Measurements from ENCODE around the gene MRPL17. TPM values are rescaled to one million over a fixed set of nuclear protein-coding genes. Genes with fewer than 3 reads are reported as not detected.

Gene MRPL17
- total and polyA plus RNA-seq, 9 of the 15 experiments (the other 6 are each of a cell fraction or from before 2014, with no cell fraction given) = 33.9 to 81.6 (median 43.9) TPM

DNA sequence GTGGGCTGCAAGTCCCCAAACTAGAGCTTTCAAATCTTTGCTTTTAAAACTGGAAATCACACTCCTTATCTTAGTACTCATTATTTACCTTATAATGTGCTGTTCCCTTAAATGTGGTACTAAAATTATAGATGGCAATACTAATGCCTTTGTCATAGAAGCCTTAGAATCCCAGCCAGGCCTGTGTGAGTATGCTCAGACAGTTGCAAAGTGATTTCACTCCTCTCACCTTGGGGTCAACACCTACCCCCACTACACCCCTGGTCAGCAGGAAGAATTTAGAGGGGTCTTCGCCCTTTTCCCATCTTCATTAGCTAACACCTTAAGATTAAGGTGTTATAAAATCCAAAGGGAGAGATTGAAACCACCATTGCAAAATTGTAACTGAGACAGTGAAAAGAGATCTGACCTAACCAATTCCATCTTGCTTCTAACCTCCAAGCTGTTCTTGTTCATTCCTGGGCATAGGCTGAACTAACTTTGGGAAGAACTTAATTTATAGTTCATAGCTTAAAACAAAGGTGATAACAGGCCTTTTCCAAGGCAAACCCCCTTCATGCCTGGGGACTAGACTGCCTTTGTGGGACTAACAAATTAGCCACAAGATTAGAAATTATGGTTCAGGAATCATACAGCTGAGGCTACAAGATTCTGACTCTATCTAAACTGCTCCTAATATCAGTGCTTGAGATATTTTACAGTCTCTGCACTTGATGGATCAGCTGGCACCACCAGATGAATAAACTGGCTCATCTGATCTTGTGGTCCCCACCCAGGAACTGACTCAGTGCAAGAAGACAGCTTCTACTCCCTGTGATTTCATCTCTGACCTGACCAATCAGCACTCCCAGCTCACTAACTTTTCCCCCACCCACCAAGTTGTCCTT, 10.4 kb upstream of the MRPL17 start (continued):
- TF ChIP-seq ZNF174 (CRISPR knock-in tag; IDR thresholded peaks at IDR 0.05) = no peak
- no peak for TF ChIP-seq MECOM (CRISPR knock-in tag; IDR thresholded peaks at IDR 0.05)
- no peak for TF ChIP-seq KLF6 (CRISPR knock-in tag; IDR thresholded peaks at IDR 0.05; ENCODE audit: borderline replicate concordance)
- 0 out of 2 replicates have a peak, but pooled peaks have one; percentile 42 for TF ChIP-seq POLR2A (conservative IDR thresholded peaks at IDR 0.05)
- TF ChIP-seq KLF10 (CRISPR knock-in tag; IDR thresholded peaks at IDR 0.05) = no peak
- 0 out of 2 replicates have a peak, but pooled peaks have one; percentile 50 for TF ChIP-seq MEF2D (tag; conservative IDR thresholded peaks at IDR 0.05; ENCODE audit: low read depth)
- no peak for TF ChIP-seq MTA2 (IDR thresholded peaks at IDR 0.05; ENCODE audit: low read depth)
- TF ChIP-seq, protein P1, sequence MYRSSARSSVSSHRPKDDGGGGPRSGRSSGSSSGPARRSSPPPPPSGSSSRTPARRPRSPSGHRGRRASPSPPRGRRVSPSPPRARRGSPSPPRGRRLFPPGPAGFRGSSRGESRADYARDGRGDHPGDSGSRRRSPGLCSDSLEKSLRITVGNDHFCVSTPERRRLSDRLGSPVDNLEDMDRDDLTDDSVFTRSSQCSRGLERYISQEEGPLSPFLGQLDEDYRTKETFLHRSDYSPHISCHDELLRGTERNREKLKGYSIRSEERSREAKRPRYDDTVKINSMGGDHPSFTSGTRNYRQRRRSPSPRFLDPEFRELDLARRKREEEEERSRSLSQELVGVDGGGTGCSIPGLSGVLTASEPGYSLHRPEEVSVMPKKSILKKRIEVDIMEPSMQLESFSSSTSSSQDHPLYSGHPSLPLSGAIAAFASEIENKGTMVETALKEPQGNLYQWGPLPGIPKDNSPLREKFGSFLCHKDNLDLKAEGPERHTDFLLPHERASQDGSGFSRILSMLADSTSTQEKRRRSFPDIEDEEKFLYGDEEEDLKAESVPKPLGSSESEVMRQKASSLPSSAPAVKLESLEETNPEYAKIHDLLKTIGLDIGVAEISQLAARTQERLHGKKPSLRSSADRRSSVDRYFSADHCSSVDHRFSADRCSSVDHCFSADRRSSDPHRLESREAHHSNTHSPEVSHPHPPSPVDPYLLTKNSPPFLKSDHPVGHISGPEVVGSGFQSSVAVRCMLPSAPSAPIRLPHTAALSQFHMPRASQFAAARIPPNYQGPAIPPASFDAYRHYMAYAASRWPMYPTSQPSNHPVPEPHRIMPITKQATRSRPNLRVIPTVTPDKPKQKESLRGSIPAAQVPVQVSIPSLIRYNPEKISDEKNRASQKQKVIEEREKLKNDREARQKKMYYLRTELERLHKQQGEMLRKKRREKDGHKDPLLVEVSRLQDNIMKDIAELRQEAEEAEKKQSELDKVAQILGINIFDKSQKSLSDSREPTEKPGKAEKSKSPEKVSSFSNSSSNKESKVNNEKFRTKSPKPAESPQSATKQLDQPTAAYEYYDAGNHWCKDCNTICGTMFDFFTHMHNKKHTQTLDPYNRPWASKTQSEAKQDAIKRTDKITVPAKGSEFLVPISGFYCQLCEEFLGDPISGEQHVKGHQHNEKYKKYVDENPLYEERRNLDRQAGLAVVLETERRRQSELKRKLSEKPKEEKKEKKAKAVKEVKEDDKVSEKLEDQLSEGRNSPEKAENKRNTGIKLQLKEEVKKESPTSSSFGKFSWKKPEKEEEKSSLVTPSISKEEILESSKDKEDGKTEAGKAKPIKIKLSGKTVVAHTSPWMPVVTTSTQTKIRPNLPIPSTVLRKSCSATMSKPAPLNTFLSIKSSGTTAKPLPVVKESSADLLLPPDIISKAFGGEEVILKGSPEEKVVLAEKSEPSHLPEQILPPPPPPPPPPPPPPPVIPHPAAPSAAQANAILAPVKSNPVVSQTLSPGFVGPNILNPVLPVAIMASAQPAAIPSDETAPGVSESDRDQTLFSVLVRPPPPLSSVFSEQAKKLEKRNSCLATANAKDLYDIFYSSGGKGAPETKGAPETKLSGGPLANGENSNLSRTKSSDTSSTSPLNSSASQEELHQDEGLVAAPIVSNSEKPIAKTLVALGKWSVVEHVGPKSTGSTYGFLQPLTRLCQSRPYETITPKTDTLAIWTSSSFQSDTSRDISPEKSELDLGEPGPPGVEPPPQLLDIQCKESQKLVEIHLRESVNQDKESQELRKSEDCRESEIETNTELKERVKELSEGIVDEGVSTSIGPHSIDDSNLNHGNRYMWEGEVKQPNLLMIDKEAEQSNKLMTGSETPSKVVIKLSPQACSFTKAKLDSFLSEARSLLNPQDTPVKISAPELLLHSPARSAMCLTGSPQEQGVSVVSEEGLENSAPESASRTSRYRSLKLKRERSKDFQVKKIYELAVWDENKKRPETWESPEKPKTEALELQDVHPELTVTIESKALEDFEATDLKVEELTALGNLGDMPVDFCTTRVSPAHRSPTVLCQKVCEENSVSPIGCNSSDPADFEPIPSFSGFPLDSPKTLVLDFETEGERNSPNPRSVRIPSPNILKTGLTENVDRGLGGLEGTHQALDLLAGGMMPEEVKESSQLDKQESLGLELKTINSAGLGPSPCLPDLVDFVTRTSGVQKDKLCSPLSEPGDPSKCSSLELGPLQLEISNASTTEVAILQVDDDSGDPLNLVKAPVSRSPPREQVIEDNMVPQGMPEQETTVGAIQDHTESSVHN (IDR thresholded peaks at IDR 0.05; ENCODE audit: borderline replicate concordance in 1 of 2, low read depth in 1 of 2) = 0 out of 4 replicates have a peak, but pooled peaks of 1 of the 2 experiments have one; percentile 41
- TF ChIP-seq CREBBP (IDR thresholded peaks at IDR 0.05; ENCODE audit: low read depth, low read length) = no peak
- 0 out of 2 replicates have a peak, but pooled peaks have one; percentile 31 for TF ChIP-seq SUPT5H (IDR thresholded peaks at IDR 0.05)
- TF ChIP-seq RCOR1 (IDR thresholded peaks at IDR 0.05; ENCODE audit: borderline replicate concordance in 1 of 2, low read depth in 2 of 2, low read length in 2 of 2) = peak in 1 of 2 experiments; percentile 78; a peak in 2 of 4 replicates
- TF ChIP-seq HDAC6 (IDR thresholded peaks at IDR 0.05; ENCODE audit: low read depth, low read length) = no peak
- 0 out of 2 replicates have a peak, but pooled peaks have one; percentile 59 for TF ChIP-seq ZNF644 (tag; IDR thresholded peaks at IDR 0.05; ENCODE audit: low read depth)
- no peak for TF ChIP-seq KDM5B (IDR thresholded peaks at IDR 0.05; ENCODE audit: insufficient replicate concordance, low read depth, low read length)
- TF ChIP-seq HDAC8 (tag; IDR thresholded peaks at IDR 0.05) = 0 out of 2 replicates have a peak, but pooled peaks have one; percentile 27
- peak; percentile 64; the same call in 1 of the 2 replicates for TF ChIP-seq PTRF (tag; IDR thresholded peaks at IDR 0.05)
- TF ChIP-seq, protein P2, sequence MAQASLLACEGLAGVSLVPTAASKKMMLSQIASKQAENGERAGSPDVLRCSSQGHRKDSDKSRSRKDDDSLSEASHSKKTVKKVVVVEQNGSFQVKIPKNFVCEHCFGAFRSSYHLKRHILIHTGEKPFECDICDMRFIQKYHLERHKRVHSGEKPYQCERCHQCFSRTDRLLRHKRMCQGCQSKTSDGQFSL (CRISPR knock-in tag; IDR thresholded peaks at IDR 0.05) = no peak
- TF ChIP-seq, protein P2 (tag; IDR thresholded peaks at IDR 0.05) = peak in 1 of 2 experiments; percentile 73; a peak in 1 of 4 replicates
- TF ChIP-seq ZFPM2 (CRISPR knock-in tag; IDR thresholded peaks at IDR 0.05) = no peak

Data from K562 (cell line).